ENCODE results near the gene DNASE1L1.

DNA sequence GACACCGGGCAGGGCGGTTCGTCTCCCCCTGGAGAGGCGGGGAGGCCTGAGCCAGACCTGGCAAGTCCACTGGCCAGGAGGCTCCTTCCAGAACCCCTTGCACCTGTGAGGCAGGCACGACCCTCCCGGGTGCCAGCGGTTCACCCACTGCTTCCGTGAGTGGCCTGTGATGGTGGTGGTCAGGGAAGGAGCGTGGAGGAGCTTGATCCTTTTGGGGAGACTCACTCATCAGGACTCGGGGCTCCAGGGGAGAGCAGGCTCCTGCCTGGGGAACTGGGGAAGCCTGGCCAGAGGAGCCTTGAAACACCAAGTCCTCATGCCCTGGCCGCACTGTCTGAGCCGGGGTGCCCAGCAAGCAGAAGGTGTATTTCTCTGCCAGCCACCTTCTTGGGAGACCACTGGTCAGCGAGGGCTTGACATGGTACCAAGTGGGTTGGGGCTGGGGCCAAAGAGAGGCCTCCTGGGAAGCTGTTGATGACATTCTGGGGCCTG is 35.7 kb upstream of the DNASE1L1 start:
- TF ChIP-seq, protein P1, sequence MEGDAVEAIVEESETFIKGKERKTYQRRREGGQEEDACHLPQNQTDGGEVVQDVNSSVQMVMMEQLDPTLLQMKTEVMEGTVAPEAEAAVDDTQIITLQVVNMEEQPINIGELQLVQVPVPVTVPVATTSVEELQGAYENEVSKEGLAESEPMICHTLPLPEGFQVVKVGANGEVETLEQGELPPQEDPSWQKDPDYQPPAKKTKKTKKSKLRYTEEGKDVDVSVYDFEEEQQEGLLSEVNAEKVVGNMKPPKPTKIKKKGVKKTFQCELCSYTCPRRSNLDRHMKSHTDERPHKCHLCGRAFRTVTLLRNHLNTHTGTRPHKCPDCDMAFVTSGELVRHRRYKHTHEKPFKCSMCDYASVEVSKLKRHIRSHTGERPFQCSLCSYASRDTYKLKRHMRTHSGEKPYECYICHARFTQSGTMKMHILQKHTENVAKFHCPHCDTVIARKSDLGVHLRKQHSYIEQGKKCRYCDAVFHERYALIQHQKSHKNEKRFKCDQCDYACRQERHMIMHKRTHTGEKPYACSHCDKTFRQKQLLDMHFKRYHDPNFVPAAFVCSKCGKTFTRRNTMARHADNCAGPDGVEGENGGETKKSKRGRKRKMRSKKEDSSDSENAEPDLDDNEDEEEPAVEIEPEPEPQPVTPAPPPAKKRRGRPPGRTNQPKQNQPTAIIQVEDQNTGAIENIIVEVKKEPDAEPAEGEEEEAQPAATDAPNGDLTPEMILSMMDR (IDR thresholded peaks at IDR 0.05; ENCODE audit: low read length) = no peak
- TF ChIP-seq EZH2 (optimal IDR thresholded peaks at IDR 0.05; ENCODE audit: low read depth, low read length) (no peak), EZH2phosphoT487 (IDR thresholded peaks at IDR 0.05; ENCODE audit: low read length) (no peak)

Data from MM.1S (cell line).